HEK293 (cell line): ENCODE measurements around the gene IGSF3.

Source experiments
- CTCF ChIA-PET: fragments of 350-600 bp; formaldehyde crosslinking; extraction: SDS; loops from one replicate; lab custom pipeline; 2021; ENCODE audit warnings: antibody characterized with exemption; lab: Yijun Ruan, JAX
- POLR2A ChIA-PET: fragments of 300-600 bp; formaldehyde crosslinking; extraction: SDS; loops from one replicate; lab custom pipeline; 2020; ENCODE audit warnings: antibody characterized with exemption, inconsistent platforms; lab: Yijun Ruan, JAX
- H3K27ac ChIP-seq: fragments of 200-500 bp; sonication (Bioruptor generic); 2 replicates; pipeline ENCODE4 v1.5.1; 2014; ENCODE audit warnings: low read depth, low read length, control low read depth, inconsistent platforms; ENCODE audit errors: extremely low read depth
- H3K36me3 ChIP-seq, 2 experiments: fragments of 200-500 bp in 1 of 2; sonication (Bioruptor generic) in 1 of 2; 1 replicate in 1 of 2; 2 replicates in 1 of 2; pipeline ENCODE4 v1.5.1; 2014 to 2017; ENCODE audit warnings: inconsistent platforms in 2 of 2, low read length in 2 of 2; ENCODE audit not compliant: control insufficient read depth in 2 of 2, insufficient read depth in 1 of 2
- H3K4me1 ChIP-seq: fragments of 200-500 bp; sonication (Bioruptor generic); 2 replicates; pipeline ENCODE4 v1.5.1; 2014; ENCODE audit warnings: mild to moderate bottlenecking, low read length, inconsistent platforms; ENCODE audit not compliant: control insufficient read depth, insufficient read depth
- H3K4me3 ChIP-seq: 2 replicates; pipeline ENCODE4 v1.5.1; 2011; ENCODE audit warnings: low read depth, mild to moderate bottlenecking, control low read depth, low read length, moderate library complexity
- H3K9me3 ChIP-seq: fragments of 200-500 bp; sonication (Bioruptor generic); 2 replicates; pipeline ENCODE4 v1.5.1; 2014; ENCODE audit warnings: low read depth, low read length, inconsistent platforms; ENCODE audit not compliant: control insufficient read depth, insufficient read depth
- BCL11A ChIP-seq: fragments of 450-650 bp; formaldehyde crosslinking; IDR thresholded peaks from 2 replicates; pipeline ENCODE4 v1.5.1; 2016; ENCODE audit warnings: low read depth, missing biosample characterization, missing genetic modification characterization
- GLI2 ChIP-seq: fragments of 450-650 bp; formaldehyde crosslinking; IDR thresholded peaks from 2 replicates; pipeline ENCODE4; 2017; ENCODE audit warnings: missing biosample characterization, missing genetic modification characterization, low read depth, borderline replicate concordance
- SALL2 ChIP-seq: fragments of 450-650 bp; formaldehyde crosslinking; IDR thresholded peaks from 2 replicates; pipeline ENCODE4 v1.5.0; 2017; ENCODE audit warnings: missing biosample characterization, mild to moderate bottlenecking, missing genetic modification characterization, borderline replicate concordance
- SP7 ChIP-seq: fragments of 450-650 bp; formaldehyde crosslinking; IDR thresholded peaks from 2 replicates; pipeline ENCODE4 v1.5.1; 2016; ENCODE audit warnings: missing biosample characterization, missing genetic modification characterization
- ZNF184 ChIP-seq: fragments of 450-650 bp; IDR thresholded peaks from 2 replicates; pipeline ENCODE4 v1.5.1; 2018; ENCODE audit warnings: missing biosample characterization, mild to moderate bottlenecking, missing genetic modification characterization
- ZNF416 ChIP-seq: fragments of 450-650 bp; formaldehyde crosslinking; IDR thresholded peaks from 2 replicates; pipeline ENCODE4 v1.5.1; 2016; ENCODE audit warnings: missing biosample characterization, missing genetic modification characterization
- ZNF747 ChIP-seq: fragments of 450-650 bp; formaldehyde crosslinking; IDR thresholded peaks from 2 replicates; pipeline ENCODE4 v1.5.1; 2016; ENCODE audit warnings: missing biosample characterization, missing genetic modification characterization
- ZNF830 ChIP-seq: fragments of 450-650 bp; IDR thresholded peaks from 2 replicates; pipeline ENCODE4 v1.5.0; 2018; ENCODE audit warnings: missing biosample characterization, missing genetic modification characterization, low read depth, mild to moderate bottlenecking, moderate library complexity
- TF ChIP-seq, protein P1 (sequence below): fragments of 450-650 bp; formaldehyde crosslinking; IDR thresholded peaks from 2 replicates; pipeline ENCODE4 v1.5.1; 2016; ENCODE audit warnings: missing biosample characterization, missing genetic modification characterization
- TF ChIP-seq, protein P2 (sequence below): fragments of 450-650 bp; formaldehyde crosslinking; IDR thresholded peaks from 2 replicates; pipeline ENCODE4 v1.5.1; 2017; ENCODE audit warnings: missing biosample characterization, missing genetic modification characterization
- TF ChIP-seq, protein P3 (sequence below): fragments of 450-650 bp; formaldehyde crosslinking; IDR thresholded peaks from 2 replicates; pipeline ENCODE4 v1.5.1; 2016; ENCODE audit warnings: missing biosample characterization, missing genetic modification characterization
- TF ChIP-seq, protein P4 (sequence below): fragments of 450-650 bp; formaldehyde crosslinking; IDR thresholded peaks from 2 replicates; pipeline ENCODE4 v1.5.1; 2016; ENCODE audit warnings: missing biosample characterization, missing genetic modification characterization

Gene IGSF3

DNA sequence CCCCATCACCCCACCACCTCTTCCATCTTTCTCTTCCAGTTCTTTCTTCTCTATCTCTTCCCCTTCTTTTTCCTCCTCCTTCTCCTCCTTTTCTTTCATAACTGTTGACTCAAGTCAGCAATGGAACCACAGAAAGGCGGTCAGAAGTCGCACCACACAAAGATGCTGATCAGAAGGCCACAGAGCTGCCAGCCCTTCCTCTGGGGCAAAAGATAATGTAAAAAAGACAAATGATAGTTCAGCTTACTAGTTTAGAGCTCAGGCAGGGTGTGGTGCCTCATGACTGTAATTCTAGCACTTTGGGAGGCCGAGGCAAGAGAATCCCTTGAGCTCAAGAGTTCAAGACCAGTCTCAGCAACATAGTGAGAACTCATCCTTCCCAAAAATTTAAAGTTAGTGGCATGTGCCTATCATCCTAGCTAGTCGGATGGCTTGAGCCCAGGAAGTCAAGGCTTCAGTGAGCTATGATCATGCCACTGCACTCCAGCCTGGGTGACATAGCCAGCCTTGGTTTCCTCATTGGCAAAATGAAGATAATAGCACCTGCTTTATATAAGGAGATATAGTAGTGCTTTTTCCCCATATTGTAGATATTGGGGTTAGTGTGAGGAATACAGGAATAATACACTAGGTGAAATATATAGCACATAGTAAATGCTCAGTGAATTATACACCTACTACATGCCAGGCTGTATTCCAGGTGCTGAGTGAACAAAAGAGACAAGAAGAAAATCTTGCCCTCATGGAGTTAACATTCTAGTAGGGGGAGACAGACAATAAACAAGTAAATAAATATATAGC lies 12.5 kb upstream of the IGSF3 start (continued):
- TF ChIP-seq, protein P1, sequence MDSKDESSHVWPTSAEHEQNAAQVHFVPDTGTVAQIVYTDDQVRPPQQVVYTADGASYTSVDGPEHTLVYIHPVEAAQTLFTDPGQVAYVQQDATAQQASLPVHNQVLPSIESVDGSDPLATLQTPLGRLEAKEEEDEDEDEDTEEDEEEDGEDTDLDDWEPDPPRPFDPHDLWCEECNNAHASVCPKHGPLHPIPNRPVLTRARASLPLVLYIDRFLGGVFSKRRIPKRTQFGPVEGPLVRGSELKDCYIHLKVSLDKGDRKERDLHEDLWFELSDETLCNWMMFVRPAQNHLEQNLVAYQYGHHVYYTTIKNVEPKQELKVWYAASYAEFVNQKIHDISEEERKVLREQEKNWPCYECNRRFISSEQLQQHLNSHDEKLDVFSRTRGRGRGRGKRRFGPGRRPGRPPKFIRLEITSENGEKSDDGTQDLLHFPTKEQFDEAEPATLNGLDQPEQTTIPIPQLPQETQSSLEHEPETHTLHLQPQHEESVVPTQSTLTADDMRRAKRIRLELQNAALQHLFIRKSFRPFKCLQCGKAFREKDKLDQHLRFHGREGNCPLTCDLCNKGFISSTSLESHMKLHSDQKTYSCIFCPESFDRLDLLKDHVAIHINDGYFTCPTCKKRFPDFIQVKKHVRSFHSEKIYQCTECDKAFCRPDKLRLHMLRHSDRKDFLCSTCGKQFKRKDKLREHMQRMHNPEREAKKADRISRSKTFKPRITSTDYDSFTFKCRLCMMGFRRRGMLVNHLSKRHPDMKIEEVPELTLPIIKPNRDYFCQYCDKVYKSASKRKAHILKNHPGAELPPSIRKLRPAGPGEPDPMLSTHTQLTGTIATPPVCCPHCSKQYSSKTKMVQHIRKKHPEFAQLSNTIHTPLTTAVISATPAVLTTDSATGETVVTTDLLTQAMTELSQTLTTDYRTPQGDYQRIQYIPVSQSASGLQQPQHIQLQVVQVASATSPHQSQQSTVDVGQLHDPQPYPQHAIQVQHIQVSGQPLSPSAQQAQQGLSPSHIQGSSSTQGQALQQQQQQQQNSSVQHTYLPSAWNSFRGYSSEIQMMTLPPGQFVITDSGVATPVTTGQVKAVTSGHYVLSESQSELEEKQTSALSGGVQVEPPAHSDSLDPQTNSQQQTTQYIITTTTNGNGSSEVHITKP (tag by site-specific recombination): no peak
- TF ChIP-seq, protein P2, sequence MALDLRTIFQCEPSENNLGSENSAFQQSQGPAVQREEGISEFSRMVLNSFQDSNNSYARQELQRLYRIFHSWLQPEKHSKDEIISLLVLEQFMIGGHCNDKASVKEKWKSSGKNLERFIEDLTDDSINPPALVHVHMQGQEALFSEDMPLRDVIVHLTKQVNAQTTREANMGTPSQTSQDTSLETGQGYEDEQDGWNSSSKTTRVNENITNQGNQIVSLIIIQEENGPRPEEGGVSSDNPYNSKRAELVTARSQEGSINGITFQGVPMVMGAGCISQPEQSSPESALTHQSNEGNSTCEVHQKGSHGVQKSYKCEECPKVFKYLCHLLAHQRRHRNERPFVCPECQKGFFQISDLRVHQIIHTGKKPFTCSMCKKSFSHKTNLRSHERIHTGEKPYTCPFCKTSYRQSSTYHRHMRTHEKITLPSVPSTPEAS (tag by site-specific recombination): no peak
- no peak for TF ChIP-seq BCL11A (tag by site-specific recombination)
- TF ChIP-seq ZNF747: no peak
- no peak for TF ChIP-seq ZNF416 (tag by site-specific recombination)
- no peak for TF ChIP-seq SP7 (tag by site-specific recombination)
- TF ChIP-seq SALL2 (tag by site-specific recombination): no peak
- no peak for TF ChIP-seq GLI2 (tag by site-specific recombination)
- TF ChIP-seq, protein P3, sequence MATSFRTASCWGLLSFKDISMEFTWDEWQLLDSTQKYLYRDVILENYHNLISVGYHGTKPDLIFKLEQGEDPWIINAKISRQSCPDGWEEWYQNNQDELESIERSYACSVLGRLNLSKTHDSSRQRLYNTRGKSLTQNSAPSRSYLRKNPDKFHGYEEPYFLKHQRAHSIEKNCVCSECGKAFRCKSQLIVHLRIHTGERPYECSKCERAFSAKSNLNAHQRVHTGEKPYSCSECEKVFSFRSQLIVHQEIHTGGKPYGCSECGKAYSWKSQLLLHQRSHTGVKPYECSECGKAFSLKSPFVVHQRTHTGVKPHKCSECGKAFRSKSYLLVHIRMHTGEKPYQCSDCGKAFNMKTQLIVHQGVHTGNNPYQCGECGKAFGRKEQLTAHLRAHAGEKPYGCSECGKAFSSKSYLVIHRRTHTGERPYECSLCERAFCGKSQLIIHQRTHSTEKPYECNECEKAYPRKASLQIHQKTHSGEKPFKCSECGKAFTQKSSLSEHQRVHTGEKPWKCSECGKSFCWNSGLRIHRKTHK (tag by site-specific recombination): no peak

DNA sequence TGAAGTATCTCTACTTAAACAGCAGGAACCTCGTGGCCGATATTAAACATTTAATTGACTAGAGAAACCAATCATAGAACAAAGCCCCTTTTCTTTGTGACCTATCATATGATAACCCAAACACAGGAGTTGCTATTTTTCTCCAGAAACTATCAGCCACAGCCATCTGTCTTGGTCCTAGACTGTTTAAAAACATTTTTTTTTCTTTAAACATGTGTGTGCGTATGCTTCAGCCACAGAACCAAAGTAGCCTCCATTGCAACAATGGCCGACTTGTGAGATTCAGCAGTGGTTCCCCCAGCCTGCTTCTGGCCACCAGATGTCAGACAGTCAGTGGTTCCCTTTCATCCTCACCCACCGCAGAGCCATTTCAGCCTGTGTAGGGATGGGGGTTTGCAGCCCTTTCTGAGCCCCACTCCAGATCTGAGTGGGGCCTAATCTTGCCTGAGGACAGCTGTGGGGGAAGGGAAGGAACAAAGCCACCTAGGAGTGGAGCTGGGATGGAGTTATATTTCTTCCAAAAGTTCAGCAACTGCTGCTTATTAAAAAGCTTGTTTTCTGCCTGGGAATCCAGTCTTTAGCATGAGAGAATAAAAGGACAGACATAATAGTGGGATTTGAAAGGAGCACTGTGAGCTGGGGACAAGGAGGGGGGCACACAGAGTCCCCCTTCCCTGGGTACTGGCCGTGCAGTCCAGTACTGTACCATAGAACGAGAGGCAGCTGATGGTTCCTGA lies 11.7 kb upstream of the IGSF3 start:
- Histone ChIP-seq H3K36me3 (no peaks in the 10 kb centered on the region), H3K4me1 (no peaks in the 10 kb centered on the region), H3K4me3 (no peak overlapping the region), H3K27ac (no peak overlapping the region), H3K9me3 (no peaks in the 10 kb centered on the region)
- CTCF ChIA-PET: interaction anchor here (0.6 kb wide), 1 partner anchor 538 kb away, joined by 4 read pairs; no protein-coding TSS in a partner anchor
- POLR2A ChIA-PET: no interaction called here
- TF ChIP-seq, protein P4, sequence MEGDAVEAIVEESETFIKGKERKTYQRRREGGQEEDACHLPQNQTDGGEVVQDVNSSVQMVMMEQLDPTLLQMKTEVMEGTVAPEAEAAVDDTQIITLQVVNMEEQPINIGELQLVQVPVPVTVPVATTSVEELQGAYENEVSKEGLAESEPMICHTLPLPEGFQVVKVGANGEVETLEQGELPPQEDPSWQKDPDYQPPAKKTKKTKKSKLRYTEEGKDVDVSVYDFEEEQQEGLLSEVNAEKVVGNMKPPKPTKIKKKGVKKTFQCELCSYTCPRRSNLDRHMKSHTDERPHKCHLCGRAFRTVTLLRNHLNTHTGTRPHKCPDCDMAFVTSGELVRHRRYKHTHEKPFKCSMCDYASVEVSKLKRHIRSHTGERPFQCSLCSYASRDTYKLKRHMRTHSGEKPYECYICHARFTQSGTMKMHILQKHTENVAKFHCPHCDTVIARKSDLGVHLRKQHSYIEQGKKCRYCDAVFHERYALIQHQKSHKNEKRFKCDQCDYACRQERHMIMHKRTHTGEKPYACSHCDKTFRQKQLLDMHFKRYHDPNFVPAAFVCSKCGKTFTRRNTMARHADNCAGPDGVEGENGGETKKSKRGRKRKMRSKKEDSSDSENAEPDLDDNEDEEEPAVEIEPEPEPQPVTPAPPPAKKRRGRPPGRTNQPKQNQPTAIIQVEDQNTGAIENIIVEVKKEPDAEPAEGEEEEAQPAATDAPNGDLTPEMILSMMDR (tag by site-specific recombination): 0 out of 2 replicates have a peak, but pooled peaks have one; percentile 26
- TF ChIP-seq ZNF184 (tag by site-specific recombination) (no peak), ZNF830 (tag by site-specific recombination) (no peak)
